ENCODE measurements around the gene MARCHF4. TPM values are rescaled to one million over a fixed set of nuclear protein-coding genes. Genes with fewer than 3 reads are reported as not detected.

MARCHF4 gene
- total and polyA plus RNA-seq, 2 of the 8 experiments (the other 6 are each of a cell fraction or from before 2014, with no cell fraction given), result 1.9 to 2.9 TPM

- TF ChIP-seq MAX (IDR thresholded peaks at IDR 0.05) (no peak), SIN3A (conservative IDR thresholded peaks at IDR 0.05 in 1 of 2, IDR thresholded peaks at IDR 0.05 in 1 of 2; ENCODE audit: low read depth in 1 of 2, low read length in 2 of 2) (no peak), SP4 (IDR thresholded peaks at IDR 0.05; ENCODE audit: low read length) (no peak)
These were observed 25.5 kb downstream of the MARCHF4 start (continued) for GRCh38 chr2:216346781-216347180.

Measured in H1 (cell line).